GM06990 (cell line): ENCODE data around the gene STOM.

Source experiments
- DNase-seq: peaks from one replicate; pipeline ENCODE4 v3.0.0-alpha.2; 2011; ENCODE audit not compliant: insufficient read length; ENCODE audit errors: extremely low read depth
- H3K27me3 ChIP-seq: replicated peaks from 2 replicates; pipeline ENCODE4 v1.6.0; 2011; ENCODE audit warnings: low read length; ENCODE audit not compliant: control insufficient read depth, insufficient read depth
- H3K36me3 ChIP-seq: 2 replicates; pipeline ENCODE4 v1.5.1; 2011; ENCODE audit warnings: low read length; ENCODE audit not compliant: control insufficient read depth, insufficient read depth
- H3K4me3 ChIP-seq: replicated peaks from 2 replicates; pipeline ENCODE4 v1.5.1; 2011; ENCODE audit warnings: low read depth, mild to moderate bottlenecking, control low read depth, low read length
- TF ChIP-seq, protein P1 (sequence below): IDR thresholded peaks from 2 replicates; pipeline ENCODE4 v1.5.1; 2011; ENCODE audit warnings: low read length, control low read depth, mild to moderate bottlenecking, inconsistent platforms; ENCODE audit not compliant: insufficient read depth, poor library complexity, severe bottlenecking

Gene STOM

DNA sequence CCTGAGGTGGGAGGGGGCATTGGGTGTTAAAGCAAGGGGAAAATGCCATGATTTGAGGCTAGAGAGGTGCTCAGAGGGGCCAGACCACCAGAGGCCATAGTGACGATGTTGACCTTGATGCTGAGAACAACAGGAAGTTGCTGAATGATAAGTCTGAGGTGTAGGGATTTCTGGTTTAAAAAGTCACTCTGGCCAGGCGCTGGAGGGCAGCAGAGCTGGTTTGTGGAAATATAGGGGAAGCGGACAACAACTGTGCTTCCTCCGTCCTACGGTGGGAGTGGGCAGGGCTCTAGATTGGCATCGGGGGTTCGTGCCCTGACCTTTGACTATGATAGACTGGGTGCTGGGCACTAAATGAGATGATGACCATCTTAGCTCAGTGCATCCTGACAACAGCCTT lies 44.7 kb downstream of the STOM start:
- H3K36me3 ChIP-seq: no peaks in the 10 kb centered on the region; the same call in 1 of the 2 replicates
- DNase-seq: no peak
- TF ChIP-seq, protein P1, sequence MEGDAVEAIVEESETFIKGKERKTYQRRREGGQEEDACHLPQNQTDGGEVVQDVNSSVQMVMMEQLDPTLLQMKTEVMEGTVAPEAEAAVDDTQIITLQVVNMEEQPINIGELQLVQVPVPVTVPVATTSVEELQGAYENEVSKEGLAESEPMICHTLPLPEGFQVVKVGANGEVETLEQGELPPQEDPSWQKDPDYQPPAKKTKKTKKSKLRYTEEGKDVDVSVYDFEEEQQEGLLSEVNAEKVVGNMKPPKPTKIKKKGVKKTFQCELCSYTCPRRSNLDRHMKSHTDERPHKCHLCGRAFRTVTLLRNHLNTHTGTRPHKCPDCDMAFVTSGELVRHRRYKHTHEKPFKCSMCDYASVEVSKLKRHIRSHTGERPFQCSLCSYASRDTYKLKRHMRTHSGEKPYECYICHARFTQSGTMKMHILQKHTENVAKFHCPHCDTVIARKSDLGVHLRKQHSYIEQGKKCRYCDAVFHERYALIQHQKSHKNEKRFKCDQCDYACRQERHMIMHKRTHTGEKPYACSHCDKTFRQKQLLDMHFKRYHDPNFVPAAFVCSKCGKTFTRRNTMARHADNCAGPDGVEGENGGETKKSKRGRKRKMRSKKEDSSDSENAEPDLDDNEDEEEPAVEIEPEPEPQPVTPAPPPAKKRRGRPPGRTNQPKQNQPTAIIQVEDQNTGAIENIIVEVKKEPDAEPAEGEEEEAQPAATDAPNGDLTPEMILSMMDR: no peak
- H3K4me3 ChIP-seq: no peak overlapping the region
- H3K27me3 ChIP-seq: no peaks in the 10 kb centered on the region

DNA sequence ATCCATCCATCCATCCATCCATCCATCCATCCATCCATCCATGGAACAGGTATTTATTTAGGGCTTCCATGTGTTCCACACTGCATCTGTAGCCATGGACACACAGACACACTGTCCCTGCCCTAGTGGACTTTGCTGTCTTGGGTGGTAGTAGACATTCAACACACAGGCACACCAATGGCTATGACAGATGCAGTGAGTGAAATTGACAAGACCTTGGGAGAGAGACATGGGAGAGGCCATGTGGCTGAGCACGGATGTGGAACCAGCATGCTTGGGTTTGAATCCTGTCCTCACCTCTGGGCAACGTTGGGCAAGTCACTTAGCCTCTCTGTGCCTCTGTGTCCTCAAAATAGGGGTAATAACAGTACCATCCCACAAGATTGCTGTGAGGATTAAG lies 45.3 kb downstream of the STOM start:
- TF ChIP-seq, protein P1: no peak
- no peak for DNase-seq
- no peaks in the 10 kb centered on the region for H3K27me3 ChIP-seq
- no peaks in the 10 kb centered on the region; the same call in 1 of the 2 replicates for H3K36me3 ChIP-seq
- no peak overlapping the region for H3K4me3 ChIP-seq

GRCh38 chr9:121324316-121324715 lies 45.7 kb downstream of the STOM start:
- Histone ChIP-seq H3K36me3 (no peaks in the 10 kb centered on the region), H3K27me3 (no peaks in the 10 kb centered on the region), H3K4me3 (no peak overlapping the region)
- DNase-seq: no peak
- TF ChIP-seq, protein P1: no peak

- no peaks in the 10 kb centered on the region for H3K36me3 ChIP-seq
- no peaks in the 10 kb centered on the region for H3K27me3 ChIP-seq
- TF ChIP-seq, protein P1: no peak
- DNase-seq: no peak
- no peak overlapping the region for H3K4me3 ChIP-seq
Observed at GRCh38 chr9:121323449-121324151, 46.5 kb downstream of the STOM start.

GRCh38 chr9:121322737-121323448 lies 47.2 kb downstream of the STOM start:
- no peak overlapping the region for H3K4me3 ChIP-seq
- TF ChIP-seq, protein P1: no peak
- H3K36me3 ChIP-seq: no peaks in the 10 kb centered on the region
- no peaks in the 10 kb centered on the region for H3K27me3 ChIP-seq
- no peak for DNase-seq
